NCI-H146 treated with DMSO at 0.1 percent for 48 hours (cell line): Measurements from ENCODE around the gene KRTAP4-2.
"Not testable (repeated sequence)": the region's sequence is repeated elsewhere in the genome, so short reads cannot be mapped to it uniquely, and the experiment has no call there.

Source experiments
- DNase-seq: peaks from one replicate; lab custom pipeline; 2025; ENCODE audit not compliant: unreplicated experiment; lab: John Stamatoyannopoulos, UW

KRTAP4-2 gene

DNA sequence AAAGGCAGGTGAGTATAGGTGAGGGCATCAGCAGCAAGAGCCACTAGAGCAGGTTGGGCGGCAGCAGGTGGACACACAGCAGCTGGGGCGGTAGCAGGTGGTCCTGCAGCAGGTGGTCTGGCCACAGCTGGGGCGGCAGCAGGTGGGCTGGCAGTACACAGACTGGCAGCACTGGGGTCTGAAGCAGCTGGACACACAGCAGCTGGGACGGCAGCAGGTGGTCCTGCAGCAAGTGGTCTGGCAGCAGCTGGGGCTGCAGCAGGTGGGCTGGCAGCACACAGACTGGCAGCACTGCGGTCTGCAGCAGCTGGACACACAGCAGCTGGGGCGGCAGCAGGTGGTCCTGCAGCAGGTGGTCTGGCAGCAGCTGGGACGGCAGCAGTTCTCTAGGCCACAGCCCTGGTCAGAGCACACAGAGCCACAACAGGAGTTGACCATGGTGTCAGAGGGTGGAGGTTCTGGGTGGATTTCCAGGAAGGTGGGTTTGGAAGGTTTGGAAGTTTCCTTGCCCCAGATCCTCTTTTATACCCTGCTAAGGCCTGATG lies at the start of gene KRTAP4-2:
TSS of gene KRTAP4-2 (minus strand) at position 495 of the 545 bp plus-strand sequence. CDS start at position 438, 57 bp downstream.
- DNase-seq: no peak

GRCh38 chr17:41226598-41227095 lies 48.6 kb upstream of the KRTAP4-2 start, which contains the start of gene KRTAP9-2:
Gene KRTAP9-2 (plus strand): TSS chr17:41226648. CDS start chr17:41226655, 7 bp downstream.
- DNase-seq: not testable (repeated sequence)

- DNase-seq: no peak
Measured at GRCh38 chr17:41226051-41226450, 48.0 kb upstream of the KRTAP4-2 start.

DNA sequence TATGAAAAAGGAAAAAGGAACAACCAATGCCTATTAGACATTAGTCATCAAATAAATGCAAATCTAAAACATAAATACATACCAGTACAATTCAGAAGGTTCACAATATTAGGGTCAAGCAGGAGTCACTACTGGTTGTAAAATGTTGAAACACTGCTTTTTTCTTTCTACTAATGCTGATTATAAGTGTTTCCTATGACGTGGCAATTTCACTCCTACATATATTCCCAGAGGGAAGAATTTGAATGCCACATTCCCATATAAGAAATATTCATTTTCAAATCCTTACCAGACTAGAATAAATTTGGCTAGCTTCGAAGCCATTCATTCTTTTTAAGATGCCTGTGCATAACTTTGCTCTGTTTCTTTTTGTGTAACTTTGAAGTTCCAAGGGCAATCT lies 45.8 kb upstream of the KRTAP4-2 start:
- no peak for DNase-seq

DNA sequence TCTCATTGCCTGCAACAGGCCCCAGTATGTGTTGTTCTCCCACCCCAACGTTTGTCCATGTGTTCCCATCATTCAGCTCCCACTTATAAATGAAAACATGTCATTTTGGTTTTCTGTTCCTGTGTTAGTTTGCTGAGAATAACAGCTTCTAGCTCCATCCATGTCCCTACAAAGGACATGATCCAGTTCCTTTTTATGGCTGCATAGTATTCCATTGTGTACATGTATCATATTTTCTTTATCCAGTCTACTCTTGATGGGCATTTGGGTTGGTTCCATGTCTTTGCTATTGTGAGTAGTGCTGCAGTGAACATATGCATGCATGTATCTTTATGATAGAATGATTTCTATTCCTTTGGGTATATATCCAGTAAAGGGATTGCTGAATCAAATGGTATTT lies 37.7 kb upstream of the KRTAP4-2 start:
- no peak for DNase-seq

DNA sequence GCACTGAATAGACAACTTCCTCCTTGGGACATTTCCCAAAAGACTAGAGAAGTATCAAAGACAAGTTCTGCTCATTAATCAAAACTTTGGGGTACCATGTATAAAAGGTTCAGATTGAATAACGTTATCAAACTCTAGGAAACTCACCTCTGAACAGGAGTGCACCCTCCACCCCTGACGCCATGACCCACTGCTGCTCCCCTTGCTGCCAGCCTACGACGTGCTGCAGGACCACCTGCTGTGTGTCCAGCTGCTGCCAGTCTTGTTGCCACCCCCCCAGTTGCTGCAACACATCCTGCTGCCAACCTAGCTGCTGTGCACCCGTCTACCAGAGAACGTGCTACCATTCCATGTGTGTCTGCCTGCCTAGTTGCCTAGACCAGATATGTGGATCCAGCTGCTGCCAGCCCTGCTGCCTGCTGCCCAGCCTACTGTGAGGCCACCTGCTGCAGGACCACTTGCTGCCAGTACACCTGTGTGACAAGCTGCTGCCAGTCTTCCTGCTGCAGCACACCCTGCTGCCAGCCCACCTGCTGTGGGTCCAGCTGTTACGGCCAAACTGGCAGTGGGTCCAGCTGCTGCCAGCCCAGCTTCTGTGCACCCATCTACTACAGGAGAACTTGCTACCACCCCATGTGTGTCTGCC lies 34.6 kb upstream of the KRTAP4-2 start:
- DNase-seq: no peak

GRCh38 chr17:41211845-41212466 lies 33.9 kb upstream of the KRTAP4-2 start:
- DNase-seq: no peak

GRCh38 chr17:41199421-41200078 lies 21.5 kb upstream of the KRTAP4-2 start:
- DNase-seq: no peak

- no peak for DNase-seq
Measured at GRCh38 chr17:41196068-41196467, 18.0 kb upstream of the KRTAP4-2 start.

DNA sequence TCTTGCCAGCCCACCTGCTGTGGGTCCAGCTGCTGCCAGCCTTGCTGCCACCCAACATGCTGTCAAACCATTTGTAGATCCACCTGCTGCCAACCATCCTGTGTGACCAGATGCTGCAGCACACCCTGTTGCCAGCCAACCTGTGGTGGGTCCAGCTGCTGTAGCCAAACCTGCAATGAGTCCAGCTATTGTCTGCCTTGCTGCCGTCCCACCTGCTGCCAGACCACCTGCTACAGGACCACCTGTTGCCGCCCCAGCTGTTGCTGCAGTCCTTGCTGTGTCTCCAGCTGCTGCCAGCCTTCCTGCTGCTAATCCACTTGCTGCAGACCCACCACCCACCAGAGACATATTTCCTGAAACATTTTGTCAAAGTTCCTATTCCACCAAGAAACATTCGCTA lies 12.3 kb upstream of the KRTAP4-2 start:
- no peak for DNase-seq

- DNase-seq: not testable (repeated sequence)
Measured at GRCh38 chr17:41189837-41190318, 11.9 kb upstream of the KRTAP4-2 start, which contains the start of gene KRTAP9-1. Gene KRTAP9-1 (plus strand): TSS chr17:41189887. CDS start chr17:41189887, 0 bp downstream.

- DNase-seq: no peak
Measured at GRCh38 chr17:41186872-41187271, 8.9 kb upstream of the KRTAP4-2 start.

- no peak for DNase-seq
Measured at GRCh38 chr17:41185001-41185400, 7.0 kb upstream of the KRTAP4-2 start.

GRCh38 chr17:41184480-41184961 lies 6.5 kb upstream of the KRTAP4-2 start, which contains the start of gene KRTAP4-1:
Gene KRTAP4-1 (minus strand): TSS chr17:41184911. CDS start chr17:41184854, 57 bp downstream.
- DNase-seq: no peak

DNA sequence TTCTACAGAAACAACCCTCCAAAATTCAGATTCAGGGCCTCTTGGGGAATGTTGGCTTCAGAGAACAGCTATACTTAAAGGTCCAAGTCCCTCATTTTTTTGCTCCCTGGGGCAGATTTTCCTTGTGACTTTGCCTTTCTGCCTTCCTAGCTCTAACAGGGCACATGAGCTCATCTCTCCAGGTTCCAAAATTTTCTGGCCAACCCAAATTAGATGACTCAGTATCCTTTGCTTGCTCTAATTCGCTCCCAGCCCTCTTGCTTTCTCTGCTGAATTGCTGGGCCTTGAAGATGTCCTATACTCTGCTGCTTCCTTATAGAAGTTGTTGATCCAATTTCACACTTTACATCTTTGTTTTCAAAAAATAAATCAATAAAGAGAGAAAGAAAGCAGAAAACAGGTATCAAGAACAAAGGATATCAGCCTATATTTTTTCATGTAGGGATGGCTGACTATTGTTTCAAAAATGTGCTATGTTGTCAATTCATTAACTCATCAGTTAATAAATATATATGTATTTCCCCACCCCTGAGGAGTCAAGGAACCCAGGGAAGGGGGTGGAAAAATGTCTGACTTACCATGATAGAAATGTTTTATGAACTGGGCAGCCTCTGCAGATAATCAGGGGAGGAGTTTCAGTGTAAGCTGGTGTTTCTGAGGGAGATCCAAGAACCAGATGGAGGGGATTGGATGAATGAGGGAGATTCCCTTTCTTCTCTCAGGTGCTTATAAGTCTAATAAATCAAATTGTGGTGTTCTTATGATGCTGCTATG lies 1.0 kb upstream of the KRTAP4-2 start:
- no peak for DNase-seq

DNA sequence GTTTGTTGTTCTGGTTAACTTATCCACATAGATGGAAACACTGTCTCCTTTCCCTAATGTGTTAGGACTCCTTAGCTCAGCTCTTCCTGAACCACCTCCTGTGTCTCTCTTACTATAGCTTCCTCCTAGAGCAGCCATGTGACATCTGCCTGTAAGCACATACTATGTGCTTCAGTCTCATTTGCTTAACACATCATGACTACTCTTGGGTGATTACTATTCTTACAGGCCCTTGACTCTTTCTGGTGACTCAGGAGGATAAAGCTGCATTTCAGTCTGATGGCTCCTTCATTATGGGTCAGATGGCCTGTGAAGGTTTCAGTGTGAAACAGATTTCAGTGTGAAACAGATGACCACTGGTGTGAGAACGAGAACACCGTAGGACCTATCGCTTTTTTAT lies 320 bp upstream of the KRTAP4-2 start:
- DNase-seq: no peak

- DNase-seq: no peak
Measured at GRCh38 chr17:41176744-41177387, 1.2 kb downstream of the KRTAP4-2 start.

DNA sequence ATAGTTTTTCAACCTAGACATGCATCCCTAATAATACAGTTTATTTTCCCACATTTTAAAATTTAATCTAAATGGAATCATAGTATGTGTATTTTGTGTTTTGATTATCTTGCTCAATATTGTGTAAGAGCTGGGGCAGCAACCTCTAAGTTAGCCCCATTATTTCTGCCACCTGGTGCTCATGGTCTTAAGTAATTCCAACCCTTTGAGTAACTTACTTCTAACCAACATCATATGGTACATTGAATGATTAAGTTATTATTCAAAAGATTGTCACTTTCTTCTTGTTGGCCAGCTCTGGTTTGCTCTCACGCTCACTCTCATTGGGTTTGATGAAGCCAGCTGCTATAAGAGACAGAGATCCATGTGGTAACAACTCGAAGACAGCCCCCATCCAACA lies 6.1 kb downstream of the KRTAP4-2 start:
- no peak for DNase-seq

DNA sequence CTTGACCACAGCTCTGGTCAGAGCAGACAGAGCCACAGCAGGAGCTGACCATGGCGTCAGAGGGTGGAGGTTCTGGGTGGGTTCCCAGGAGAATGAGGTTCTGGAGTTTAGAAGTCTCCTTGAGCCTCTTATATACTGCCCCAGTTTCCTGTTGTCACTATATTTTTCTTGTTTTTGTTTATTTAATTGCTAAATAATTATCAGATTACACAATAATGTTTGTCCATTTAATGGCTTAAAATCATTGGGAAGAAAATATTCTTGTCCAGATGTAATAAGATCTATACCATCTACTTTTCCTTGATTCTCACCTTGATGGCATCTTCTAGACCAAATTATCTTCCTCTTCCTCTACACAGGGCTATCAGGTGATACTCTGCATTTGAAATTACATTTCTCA lies 9.9 kb downstream of the KRTAP4-2 start, which contains the start of gene KRTAP4-3:
TSS of gene KRTAP4-3 (minus strand) at position 101 of the 400 bp plus-strand sequence. CDS start at position 52, 49 bp downstream.
- no peak for DNase-seq

DNA sequence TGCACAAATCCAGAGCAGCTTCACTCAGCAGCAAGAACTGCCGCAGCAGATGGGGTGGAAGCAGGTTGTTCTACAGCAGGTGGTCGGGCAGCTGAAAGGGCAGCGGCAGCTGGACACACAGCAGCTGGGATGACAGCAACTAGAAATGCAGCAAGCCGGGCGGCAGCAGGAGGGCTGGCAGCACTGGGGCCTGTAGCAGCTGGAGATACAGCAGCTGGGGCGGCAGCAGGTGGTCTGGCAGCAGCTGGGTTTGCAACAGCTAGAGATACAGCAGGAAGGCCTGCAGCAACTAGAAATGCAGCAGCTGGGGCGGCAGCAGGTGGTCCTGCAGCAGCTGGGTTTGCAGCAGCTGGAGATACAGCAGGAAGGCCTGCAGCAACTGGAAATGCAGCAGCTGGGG lies 10.5 kb downstream of the KRTAP4-2 start:
- no peak for DNase-seq
